ENCODE data around the gene ADAM15.
A peak's percentile ranks its signal among the peaks of the same experiment; 100 is the strongest.

Gene ADAM15

DNA sequence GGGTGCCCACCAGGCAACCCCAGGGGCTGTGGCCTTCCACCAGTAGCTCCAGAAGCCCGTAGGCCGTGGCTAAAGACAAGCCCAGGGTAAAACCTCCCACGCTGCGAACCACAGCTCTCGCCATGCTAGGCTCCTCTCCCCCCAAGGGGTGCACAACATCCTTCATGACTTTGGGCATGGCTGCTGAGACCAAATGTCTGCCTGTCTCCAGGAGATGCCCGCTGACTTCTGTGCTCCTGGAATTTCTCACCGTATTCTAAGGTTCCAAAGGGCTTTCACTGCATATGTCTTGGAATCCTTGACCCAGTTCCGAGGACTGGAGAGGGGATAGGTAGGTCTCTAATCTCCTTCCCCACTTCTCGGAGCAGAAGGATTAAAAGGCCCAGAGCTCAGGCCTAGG lies 17.6 kb upstream of the ADAM15 start, which contains the start of the genes DCST1 and DCST2:
Gene DCST1 (plus strand): TSS at position 301 of the 400 bp plus-strand sequence. CDS start 213 bp downstream, outside the sequence.
Gene DCST2 (minus strand): TSS at position 258 of the 400 bp plus-strand sequence. CDS start 80 bp downstream, at position 178.
- DNase-seq: no peak

DNA sequence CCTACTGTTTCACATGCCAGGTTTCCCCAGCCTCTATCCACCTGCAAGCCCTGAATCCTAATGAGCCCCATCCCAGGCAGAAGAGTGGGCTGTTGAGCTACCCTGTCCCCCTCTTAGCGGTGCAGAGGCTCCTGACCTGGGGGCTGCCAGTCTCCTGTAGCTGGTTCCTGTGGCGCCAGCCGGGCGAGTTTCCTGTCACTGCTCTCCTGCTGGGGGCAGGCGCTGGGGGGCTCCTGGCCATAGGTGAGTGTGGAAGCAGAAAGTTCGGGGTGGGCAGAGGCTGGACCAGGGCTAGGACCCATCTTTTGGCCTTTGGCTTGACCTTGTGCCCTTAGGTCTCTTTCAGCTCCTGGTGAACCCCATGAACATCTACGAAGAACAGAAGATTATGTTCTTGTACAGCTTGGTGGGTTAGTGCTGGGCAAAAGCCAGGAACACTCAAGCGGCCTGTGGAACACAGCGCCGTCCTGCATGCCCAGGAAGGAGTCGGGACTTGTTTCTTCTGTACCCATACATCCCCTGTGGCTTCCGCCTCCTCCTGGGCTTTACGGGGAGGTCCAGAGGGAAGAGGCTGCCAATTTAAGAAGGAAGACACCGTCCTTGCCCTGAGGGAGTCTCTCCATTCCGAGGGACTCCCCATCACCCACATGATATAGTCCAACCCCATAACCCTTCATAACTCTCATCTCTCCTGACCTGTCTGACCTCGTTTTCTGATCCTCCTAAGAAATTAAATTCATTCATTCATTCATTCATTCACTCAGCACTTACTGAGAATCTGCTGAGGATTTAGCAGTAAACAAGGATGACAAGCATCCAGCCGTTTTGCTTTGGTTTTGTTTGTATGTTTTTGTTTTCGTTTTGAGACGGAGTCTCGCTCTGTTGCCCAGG lies 16.6 kb upstream of the ADAM15 start:
- no peak for DNase-seq

DNA sequence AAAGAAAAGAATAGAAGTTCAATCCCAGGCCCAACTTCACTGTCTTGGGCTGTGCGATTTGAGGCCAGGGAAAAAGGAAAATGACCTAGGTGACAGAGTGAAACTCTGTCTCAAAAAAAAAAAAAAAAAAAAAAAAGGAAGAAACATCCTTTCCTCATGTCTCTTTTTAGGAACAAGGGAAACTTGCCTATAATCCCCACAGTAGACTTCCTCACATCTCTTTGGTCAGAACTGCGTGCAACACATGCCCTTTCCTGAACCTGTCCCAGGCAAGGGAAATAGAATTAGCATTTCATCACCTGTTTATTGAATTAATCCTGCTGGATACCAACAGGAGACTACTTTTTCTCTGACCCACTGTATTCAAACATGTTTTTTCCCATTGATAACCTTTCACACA lies 15.2 kb upstream of the ADAM15 start:
- no peak for DNase-seq

DNA sequence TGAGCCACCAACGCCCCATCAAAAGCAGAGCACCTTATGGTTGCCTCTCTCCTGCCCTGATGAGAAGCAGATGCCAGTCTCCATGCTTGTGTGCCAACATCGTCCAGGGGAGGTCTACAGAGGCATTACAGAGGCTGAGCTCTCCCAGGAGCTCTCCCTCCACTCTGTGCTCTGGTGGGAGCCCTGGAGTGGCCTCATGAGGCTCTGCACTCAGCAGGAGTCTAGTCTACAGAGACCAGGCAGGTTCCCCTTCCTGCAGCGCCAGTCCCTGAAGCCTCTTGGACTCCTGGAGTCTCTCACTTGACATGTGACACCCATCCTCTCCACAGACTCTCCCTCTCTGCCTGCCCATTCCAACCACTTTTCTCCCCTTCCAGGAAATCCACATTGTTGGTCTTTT lies 14.1 kb upstream of the ADAM15 start:
- DNase-seq: peak; percentile 7

DNA sequence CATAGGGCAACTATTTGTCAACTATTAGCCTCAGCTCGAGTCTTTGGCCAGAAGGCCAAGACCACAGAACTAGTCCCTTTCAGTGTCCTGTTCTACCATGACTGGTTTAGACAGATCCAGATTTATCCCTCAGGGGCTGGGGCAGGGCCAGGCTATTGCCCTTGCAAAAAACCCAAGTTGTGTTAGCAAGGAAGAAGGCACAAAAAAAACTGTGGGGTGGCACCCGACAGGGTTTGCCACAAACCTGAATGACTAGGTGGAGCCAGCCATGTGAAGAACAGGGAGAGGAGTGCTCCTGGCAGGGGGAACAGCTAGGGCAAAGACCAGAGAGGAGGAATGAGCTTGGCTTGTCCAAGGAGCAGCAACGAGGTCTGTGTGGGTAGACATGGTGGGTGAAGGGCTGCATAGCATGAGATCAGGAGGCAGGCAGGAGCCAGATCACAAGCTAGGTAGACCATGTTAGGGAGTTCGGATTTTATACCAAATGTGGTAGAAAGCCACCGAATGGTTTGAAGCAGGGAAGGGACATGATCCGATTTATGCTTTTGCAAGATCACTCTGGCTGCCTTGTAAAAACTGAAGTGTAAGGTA lies 13.2 kb upstream of the ADAM15 start:
- DNase-seq: no peak

DNA sequence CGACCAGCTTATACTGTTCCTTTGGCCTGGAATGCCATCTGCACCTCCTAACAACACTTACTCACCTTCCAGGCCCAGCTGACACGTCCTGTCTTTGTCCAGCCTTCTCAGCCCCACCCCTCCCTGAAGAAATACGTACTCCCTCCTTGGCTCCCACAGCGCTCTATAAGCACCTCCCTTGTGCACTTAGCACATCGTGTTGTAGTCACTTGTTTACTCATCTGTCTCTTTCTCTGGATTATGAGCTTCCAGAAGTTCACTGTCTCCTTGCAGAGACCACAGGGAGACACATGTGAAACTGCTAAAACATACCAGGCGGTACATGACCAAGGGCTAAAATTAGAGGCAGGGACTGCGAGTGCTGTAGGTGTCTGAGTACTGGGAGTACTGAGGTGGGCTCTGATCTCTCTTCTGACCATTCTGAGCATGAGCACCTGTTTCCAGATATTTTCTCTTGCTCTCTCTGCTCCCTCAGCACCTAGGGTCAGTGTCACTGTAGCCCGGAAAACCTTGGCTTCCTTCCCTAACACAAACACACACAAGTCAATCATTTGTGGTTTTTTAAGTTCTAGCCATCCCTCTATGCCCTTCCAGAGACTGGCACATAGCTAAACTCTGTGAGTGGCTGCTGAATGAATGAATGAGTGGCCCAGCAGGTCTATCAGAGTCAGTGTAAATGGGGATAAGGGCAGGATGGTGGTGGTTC lies 12.4 kb upstream of the ADAM15 start:
- DNase-seq: no peak

DNA sequence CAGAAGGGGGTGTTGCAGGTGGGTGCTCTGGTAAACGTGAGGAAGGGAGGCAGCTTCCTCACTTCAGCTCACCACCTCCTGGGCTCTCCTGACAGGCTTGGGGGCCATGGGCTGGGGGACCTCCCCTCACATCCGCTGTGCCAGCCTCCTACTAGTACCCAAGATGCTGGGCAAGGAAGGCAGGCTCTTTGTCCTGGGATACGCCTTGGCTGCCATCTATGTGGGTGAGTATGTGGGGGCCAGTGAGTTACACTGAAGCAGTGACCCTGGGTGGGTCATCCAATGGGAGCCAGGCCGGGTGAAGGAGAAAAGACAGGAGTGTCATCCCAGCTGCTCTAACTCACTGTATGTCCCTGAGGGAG lies 11.8 kb upstream of the ADAM15 start:
- no peak for DNase-seq

DNA sequence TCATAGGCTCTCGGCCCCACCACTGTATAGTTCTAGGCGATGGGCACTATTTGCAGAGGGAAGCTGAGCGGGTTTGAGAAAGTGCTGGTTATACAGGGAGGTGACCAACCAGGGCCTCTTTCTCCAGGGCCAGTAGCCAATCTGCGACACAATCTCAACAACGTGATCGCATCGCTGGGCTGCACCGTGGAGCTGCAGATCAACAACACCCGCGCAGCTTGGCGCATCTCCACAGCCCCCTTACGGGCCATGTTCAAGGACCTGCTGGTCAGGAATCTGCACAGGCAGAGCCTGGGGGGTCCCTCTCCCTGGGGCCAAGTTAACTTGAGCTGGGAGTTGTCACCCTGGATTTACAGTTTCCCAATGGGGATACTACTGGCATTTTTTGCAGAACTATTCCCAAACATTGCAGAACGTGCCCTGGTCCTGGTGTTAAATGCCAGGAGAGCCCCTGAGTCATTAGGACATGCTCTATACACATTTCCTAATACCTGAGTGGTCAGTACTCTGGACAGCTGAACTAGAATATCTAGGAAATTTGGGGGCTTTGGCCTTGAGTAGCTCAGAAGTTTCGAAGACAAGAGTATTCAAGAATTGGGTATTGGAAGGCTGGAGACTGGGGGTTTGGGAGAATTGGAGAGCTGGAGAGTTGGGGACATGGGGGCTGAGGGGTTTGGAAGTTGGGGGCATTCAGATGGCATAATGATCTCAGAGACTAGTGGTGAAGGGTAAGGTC lies 10.6 kb upstream of the ADAM15 start:
- DNase-seq: no peak

DNA sequence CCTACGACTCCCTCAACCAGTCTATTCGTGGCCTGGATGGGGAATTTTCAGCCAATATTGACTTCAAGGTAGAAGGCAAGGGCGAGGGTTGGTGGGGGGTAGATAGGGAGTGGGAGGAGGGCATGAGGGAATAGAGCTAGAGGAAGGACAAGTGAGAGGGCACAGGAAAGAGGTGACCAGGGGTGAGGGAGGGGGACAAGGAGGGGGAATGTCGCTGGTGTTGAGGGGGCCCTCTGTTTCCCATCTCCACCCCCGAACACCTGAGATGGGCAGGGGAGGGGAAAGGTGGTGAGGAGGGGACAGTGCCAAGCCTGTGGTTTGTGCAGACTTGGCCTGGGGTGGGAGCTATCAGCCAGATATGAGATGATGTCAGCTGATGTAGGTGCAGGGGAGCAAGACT lies 8.3 kb upstream of the ADAM15 start:
- no peak for DNase-seq

DNA sequence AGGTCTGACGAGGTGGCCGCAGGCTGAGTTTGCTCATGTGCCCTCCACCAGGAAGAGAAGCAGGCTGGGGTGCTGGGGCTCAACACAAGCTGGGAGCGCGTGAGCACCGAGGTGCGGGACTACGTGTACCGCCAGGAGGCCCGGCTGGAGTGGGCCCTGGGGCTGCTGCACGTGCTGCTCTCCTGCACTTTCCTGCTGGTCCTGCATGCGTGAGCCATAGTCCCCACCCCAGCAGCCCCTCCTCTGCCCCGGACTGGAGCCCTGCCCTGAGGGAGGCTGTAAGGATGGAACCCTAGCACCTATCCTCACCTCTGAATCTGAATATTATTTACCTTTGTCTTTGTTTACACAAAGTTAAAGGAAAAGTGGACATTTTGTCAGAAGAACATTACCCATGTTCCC lies 7.8 kb upstream of the ADAM15 start:
- no peak for DNase-seq

DNA sequence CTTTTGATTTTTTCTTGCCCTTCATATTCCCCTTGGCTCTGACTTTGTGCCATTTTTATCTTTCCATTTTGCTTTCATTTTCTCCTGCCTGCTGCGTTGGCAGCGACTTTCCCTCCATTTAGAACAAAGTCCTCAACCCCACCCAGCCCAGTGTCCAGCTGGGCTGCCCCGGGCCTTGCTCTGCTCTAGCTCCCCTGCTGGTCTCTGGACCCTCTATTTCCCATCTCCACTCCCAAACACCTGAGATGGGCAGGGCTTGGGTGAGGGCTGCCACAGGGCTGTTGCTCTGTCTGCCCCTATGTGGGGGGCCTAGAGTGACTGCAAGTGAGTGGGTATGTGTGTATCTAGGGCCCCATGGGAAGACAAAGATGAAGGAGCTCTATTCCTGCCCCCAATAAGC lies 7.3 kb upstream of the ADAM15 start:
- no peak for DNase-seq

DNA sequence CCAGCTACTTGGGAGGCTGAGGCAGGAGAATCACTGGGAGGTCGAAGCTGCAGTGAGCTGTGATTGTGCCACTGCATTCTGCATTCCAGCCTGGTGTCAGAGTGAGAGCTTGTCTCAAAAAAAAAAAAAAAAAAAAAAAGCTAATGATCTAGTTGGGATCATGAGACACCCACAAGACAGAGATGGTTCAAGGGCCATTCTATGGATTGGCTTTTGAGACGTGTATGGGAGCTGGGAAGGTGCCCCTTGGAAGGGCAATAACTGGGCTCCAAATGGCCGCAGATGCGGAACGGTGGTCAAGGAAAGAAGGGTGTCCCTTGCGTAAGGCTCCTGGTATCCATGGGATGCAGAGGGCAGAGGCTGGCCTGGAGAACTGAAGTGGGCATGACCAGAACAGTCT lies 6.8 kb upstream of the ADAM15 start:
- DNase-seq: no peak

DNA sequence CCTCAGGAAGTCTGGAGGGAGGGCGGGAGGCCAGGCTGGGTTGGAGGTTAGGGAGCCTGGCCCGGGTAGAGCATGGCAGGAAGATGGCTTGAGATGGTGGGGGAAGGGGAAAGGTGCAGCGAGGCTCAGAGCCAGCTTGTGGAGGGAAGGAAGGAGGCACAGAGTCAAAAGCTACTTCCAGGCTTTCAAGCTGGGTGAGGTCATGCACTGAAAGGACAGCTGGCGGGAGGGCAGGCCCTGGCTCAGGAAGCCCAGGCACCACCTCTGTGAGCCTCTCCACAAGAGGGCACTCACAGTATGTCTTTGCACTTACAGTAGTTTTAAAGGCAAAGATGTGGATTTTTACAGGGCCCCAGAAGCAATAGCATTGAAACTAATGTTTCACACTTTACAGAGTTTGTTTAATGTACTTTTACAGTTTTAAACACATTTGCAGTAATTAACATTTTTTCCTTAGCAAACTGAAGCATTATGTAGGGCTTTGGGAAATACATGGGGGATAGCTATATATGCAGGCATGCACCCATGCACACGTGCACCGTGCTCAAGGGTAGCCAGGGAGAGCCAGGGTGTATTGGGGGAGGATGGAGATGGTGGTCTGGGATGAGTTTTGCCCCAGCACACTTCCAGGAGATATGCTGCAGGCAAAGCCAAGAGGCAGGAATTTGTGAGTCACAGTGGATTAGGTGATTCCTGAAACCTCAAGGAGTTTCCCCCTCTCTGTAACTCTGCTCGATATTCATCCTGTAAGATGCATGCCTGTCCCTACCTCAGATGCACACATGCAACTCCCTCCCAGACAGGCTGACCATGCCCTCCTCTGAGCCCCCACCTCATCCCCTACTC lies 6.1 kb upstream of the ADAM15 start:
- DNase-seq: peak; percentile 59

DNA sequence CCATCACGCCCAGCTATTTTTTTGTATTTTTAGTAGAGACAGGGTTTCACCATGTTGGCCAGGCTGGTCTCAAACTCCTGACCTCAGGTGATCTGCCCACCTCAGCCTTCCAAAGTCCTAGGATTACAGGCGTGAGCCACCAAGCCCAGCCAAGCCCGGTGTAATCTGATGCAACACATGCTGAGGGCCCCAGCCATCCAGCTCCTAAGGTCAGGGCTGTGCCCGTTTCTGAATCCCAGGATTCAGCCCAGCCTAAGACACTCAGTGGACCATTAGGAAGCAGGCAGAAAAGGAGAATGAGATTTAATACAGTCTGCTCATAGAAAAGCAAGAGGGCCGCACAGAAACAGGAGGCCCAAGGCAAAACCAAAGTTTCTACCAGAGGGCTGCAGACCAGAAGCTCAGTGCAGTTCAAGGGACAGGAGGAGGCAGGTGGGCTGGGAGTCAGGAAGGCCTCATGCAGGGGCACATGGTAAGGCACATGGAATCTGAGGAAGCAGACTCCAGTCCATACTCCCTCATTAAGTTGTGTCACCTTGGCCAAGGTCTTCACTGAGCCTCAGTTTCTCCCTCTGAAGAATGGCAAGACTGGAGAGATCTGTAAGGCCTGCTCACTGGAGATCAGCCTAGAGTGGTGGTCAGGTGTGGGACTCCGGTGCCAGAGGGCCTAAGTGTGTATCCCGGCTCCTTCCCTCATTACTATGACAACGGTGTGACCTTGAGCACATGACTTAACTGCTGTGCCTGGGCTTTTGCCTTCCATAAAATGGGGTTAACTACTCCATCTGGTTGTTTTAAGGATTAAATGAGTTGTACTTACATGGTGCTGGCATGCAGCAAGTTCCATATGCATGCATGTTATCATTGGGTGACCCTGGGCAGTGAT lies 2.4 kb upstream of the ADAM15 start:
- DNase-seq: no peak

DNA sequence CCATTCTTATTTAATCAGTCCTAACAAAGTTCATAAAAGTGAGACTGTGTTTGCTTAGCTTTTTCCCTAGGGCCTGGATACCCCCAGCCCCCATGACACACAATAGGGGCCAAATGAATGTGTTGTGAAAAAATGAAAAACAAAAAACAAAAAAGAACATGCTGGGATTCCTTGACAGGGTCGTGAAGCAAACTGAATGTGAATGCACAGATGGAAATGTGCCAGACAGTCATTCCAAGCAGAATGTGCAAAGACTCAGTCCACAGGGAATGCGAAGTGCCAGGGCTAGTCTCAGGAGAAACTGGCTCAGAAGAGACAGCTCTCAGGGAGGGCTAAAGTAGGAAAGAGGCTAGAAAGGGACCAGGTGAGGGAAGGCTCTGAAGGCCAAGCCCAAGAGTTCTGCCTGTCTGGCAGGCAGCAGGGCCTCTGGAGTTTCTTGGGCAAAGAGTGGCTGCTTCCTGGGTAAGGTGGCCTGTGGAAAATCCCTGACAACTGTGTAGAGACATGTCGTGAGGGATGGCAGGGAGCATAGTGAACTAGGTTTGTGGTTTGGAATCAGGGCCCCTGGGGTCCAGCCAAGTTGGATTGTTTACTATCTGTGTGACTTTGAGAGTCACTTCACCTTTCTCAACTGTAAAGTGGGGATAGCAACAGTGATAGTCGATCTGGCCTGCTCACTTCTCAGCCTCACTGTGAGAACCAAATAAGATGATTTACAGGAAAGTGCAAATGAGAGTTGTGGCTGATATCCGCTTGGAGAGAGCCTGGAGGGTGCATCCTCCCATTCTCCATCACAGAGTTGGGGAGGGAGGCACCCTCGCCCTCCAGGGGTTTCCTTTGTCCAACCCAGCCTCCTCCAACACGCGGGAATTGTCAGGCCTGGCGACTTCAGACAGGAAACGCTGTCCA lies 1.2 kb upstream of the ADAM15 start:
- peak; percentile 52 for DNase-seq

DNA sequence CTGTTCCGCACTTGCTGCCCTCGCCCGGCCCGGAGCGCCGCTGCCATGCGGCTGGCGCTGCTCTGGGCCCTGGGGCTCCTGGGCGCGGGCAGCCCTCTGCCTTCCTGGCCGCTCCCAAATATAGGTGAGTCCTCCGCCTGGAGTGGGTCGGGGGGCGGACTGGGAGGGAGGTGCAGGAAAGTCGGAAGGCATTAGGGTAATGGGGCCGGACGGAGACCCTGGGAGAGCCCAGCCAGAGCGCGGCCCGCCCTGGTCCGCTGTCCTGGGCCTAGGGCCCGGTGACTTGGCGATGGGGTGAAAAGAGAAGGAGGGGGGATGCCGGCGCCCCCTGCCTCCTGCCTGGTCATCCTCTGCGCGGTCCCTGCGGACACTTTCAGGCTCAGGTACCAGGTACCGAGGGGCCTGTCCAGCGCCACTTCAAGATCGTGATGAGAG lies 243 bp downstream of the ADAM15 start:
- DNase-seq: no peak

DNA sequence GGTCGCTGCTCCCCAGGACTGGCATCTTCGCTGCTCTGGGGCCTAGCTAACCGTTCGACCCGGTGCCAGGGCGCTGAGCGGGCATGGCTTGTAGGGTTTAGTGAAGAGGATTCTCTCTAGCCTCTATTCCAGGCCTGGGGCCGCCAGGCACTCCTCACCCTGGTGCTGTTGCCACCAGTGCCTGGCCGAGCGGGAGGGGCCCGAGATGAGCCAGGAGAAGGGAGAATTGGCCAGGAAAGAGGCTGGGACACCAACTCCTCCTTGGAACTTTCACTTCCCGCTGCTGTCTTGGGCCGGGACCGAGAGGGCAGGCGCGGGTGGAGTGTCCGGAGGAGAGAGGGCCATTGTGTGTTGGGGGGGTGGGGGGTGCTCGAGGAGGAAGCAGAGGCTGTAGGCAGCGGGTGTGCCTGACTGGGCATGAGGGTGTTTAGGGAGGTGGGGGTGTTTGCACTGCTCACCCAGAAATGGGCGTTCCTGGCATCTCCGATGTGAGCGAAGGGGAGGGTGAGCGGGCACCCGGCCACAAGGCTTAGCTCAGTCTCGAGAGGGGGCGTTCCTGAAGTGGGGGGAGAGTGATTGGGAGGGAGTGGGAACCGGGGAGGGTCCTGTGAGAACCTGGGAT lies 772 bp downstream of the ADAM15 start:
- peak; percentile 27 for DNase-seq

DNA sequence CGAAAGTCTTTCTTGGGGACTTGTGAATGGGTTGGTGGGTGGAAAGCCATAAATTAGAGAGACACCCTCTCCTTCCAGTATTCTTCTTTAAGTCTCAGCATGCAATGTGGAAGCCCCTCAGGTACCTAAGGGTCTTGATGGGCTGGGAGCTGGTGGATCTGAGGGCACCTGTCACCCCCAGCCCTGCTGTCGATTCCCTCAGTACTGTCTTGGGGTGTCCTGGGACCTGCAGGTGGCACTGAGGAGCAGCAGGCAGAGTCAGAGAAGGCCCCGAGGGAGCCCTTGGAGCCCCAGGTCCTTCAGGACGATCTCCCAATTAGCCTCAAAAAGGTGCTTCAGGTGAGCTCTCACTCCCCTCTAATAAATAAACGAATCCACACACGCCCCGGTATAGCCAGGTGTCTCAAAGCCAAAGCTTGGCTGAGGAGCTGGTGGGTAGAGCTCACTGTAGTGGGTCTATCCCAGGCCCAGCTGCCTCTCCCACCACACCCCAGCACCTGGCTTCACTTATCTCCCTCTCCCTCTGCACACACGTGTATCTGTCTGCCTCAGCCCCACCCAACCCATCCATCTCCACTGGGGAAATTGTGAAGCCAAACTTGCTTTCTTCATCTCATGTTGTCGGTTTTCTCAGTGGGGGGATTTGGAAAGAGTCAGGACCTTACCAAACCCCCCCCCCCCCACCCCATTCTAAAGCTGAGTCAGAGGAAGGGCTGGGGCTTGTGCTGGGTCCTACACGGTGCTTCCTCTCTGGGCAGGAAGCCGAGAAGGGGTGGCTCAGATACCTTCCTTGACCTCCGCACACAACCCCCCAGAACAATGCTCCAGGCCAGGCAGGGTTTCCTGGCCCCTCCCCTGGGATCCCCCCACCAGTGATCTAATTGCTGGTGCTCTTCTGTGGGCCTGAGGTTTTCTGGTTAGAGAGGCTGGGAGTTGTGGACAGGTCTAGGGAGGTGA lies 1.6 kb downstream of the ADAM15 start:
- no peak for DNase-seq
